ENCODE results near the gene TANC1.

Gene TANC1

DNA sequence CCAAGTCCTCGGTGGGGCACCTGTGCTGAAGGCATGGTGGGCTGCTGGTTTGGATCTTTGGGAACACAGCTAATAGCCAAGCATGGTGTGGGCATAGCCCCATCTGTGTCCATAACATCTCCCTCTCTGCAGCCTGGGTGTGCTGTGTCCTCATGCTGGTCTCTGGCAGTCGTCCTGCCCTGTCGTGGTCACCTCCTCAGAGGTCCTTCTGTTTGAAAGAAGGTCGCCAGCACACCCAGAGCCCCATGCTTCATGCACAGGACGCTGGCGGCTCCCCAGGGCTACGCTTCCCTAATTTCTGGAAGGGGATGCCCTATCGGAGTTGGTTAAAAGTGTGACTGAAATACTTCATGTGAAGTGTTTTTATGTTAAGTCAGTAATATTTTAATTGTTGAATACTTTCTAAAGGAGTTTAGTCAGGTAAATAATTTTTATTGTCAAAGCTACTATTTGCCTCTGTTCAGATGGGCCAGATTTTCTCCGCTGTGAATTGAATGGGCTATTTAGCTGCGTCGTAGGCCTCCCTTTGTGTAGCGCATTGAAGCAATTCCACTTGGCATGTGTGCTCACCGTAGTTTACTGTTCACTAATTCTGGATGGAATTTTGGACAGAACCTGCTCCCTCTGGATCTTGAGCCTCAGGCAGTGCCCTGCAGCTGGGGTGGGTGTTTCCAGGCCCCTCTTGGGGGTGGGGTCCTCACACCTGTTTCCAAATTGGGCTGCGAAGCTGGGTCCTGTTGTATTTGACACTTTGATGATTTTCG, 236.1 kb downstream of the TANC1 start:
- no peak for DNase-seq

GRCh38 chr2:159206736-159207380, 238.4 kb downstream of the TANC1 start:
- DNase-seq = no peak

GRCh38 chr2:159208438-159208837, 240.0 kb downstream of the TANC1 start:
- no peak for DNase-seq

DNA sequence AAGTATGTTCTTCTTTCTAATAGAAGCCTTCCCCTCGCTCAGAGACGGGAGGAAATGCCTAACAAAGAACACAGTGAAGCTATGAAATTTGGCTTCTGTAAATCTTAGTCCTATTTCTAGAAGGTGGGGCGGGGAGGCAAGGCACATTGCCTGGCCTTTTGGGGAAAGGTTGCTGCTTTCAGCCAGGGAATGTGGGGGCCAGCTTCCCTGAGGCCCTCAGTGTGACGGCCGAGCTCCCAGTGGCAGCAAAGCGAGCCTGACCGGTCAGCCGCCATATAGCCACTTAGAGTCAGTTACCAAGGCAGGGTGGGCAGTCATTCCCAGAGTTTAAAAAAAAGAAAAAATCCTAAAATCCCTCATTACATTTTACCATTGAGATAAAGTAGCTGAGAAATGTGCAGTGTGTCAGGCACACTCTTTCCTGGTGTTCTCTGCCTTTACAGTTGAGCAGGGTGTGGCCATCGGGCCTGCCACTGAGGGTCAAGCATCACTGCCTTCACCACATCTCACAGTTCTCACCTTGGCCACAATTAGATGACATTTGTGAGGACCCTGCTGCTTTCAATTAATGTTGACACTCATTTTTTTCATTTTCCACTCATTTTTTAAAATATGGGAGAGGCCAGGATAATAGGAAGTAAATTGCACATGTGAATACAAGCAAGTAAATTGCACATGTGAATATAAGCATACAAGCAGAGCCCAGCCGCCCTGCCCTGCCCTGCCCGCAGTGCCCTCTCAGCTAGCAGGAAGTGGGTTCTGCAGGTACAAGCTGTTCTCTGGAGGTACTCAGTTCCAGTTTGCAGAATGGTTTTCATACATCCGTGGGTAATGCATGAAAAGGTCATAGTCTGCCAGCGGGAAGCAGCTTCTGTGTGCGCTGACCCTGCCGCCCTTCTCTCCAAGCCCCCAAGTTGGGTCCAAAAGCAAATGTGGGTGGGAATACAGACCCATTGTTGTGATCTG, 241.2 kb downstream of the TANC1 start:
- DNase-seq = no peak

- DNase-seq = no peak
Measured at GRCh38 chr2:159211447-159212396, 243.3 kb downstream of the TANC1 start.

DNA sequence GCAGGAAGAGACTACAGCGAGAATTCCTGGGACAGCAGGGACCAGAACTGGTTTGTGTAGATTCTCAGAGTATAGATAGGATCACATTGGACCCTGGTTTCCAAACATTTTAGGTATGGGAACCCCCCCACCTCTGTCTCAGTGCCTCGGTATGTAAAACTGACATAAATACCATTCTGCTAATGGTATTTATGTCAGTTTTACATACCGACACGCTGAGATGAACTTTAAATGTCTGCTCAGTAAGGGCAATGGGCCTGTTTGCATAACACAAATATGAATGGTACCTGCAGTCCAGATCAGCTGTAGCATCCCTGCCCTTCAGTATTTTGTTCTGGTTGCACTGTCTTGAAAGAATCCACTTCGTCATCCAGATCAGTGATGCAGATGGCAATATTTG, 244.9 kb downstream of the TANC1 start:
- DNase-seq = no peak

DNA sequence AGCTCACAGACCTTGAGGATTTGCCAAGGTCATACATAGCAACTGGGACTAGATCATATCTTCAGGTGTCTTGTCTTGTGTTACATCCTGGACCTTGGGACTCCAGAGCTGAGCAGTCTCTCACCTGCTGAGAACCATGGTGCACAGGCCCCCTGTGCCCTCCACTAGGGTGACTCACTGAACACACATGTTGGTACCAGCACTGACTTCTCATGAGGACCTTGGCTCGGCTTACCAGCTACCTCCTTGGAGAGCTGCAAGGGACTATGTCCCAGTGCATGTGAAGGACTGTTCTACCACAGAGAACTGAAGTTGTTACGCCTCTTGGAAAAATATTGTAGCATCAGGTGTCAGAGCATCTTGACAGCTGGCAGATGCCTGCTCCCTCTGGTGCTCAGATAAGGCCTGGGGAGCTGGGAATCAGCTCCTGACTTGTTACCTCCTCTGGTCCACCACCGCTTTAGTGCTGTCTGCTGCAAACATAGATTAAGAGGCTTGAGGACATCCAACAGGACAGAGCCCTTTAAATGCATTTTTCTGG, 246.0 kb downstream of the TANC1 start:
- DNase-seq = no peak

- no peak for DNase-seq
Measured at GRCh38 chr2:159215116-159215515, 246.7 kb downstream of the TANC1 start.

GRCh38 chr2:159217676-159218075, 249.2 kb downstream of the TANC1 start:
- no peak for DNase-seq

DNA sequence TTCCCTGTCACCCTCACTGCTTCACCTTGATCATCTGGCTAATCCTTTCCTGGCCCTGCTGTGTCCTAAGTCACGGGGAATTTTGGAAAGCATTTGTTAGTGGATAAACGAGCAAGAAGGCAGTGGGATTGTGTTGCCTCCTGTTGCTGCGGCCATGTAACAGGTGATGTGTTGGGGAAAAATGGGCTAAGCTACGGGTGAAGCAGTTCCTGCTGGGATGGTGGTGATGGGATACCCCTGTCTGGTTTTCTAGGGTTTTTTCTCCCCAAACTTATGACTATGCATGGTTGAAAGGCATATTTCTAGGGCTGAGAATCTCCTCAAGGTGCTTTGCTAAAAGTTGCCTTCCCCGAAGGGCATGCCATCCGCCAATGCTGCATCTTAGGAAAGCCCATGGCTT, 249.9 kb downstream of the TANC1 start:
- DNase-seq = no peak

DNA sequence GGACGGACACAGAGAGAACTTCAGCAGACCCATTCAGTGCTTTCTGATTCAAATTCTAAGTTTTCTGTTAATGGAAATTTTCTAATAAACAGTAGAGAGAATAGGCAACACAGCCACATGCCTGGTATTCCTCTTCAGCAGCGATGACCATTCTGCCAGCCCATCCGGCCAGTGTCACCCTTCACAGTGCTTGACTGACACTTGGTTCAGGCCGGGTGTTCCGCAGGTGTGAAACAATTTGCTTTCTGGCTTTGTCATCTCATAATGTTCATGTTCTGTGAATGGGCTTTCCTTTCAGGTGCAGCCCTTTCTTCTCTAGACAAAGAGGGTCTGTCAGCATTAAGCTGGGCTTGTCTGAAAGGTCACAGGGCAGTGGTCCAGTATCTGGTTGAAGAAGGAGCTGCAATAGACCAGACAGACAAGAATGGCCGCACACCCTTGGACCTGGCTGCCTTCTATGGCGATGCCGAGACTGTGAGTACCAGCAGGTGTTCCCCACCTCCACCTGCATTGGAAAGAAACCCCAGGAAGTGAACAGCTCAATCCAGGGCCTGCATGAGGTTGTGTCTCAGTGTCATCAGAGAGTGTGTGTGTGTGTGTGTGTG, 251.1 kb downstream of the TANC1 start:
- DNase-seq = no peak

DNA sequence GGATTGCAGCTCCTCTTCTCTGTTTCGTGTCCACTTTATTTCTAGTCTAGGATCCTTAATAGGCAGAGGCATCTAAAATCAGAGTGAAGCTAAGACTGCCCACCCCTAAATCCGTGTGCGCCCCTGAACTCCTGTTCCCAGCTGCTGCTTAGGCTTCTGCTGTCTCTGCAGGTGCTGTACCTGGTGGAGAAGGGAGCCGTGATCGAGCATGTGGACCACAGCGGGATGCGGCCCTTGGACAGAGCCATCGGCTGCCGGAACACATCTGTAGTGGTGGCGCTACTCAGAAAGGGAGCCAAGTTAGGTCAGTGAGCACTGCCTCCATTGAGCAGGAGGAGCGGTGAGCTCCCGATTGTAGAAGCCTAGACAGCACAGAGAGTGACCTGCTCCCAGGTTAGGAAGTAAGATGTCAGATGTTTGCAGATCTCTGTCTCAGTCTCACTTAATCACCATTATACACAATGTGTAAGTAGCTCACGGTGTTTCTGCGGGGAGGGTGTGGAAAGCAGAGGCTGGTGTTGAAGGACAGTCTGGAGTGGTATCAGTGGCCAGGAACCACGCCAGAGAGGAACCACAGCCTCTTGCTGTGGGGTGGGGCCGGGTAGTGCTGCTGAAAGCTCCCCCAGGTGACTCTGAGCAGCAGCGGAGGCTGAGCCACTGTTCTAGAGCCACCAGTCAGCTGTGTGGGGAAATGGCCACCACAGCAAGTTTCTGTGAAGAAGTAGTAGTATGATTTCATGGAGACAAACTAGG, 255.8 kb downstream of the TANC1 start:
- no peak for DNase-seq

DNA sequence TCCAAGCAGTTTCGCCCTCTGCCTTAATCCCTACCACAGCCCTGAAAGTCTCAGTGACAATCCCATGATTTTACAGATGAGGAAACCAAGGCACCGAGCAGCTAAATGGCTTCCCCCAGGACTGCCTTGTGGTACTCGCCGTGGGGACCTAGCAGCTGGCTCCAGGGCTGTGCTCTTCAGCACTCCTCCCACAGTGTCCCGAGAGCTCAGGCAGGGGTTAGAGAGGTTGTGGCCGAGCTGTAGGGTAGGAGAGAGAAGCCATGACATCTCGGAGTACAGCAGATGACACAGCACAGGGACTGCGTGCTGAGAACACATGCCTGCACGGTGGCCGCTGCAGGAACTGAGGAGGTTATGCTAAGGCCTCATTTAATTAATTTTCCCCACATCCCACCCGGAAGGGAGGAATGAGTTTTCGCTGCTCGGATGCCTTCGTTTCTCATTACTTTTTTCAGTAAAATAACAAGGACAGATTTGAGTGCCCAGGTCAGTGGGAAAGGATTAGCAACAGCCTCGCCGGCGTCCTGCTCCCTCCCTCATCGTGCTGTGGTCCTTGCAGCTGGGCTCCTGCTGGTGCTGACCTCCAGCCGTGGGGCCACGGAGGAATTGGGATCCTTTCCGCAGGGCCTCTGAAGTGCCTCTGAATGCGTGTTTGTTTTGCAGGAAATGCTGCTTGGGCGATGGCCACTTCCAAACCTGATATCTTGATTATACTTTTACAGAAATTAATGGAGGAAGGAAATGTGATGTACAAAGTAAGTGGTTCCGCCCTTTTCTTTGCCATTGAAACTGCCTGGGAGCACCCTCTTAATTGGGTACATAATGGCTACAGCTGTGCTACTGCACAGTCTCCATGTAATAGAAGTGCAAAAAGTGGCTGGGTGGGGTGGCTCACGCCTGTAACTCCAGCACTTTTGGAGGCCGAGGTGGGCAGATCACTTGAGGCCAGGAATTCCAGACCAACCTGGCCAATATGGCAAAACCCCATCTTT, 256.9 kb downstream of the TANC1 start:
- no peak for DNase-seq

- DNase-seq = peak; percentile 9
Measured at GRCh38 chr2:159226059-159226461, 257.6 kb downstream of the TANC1 start.

DNA sequence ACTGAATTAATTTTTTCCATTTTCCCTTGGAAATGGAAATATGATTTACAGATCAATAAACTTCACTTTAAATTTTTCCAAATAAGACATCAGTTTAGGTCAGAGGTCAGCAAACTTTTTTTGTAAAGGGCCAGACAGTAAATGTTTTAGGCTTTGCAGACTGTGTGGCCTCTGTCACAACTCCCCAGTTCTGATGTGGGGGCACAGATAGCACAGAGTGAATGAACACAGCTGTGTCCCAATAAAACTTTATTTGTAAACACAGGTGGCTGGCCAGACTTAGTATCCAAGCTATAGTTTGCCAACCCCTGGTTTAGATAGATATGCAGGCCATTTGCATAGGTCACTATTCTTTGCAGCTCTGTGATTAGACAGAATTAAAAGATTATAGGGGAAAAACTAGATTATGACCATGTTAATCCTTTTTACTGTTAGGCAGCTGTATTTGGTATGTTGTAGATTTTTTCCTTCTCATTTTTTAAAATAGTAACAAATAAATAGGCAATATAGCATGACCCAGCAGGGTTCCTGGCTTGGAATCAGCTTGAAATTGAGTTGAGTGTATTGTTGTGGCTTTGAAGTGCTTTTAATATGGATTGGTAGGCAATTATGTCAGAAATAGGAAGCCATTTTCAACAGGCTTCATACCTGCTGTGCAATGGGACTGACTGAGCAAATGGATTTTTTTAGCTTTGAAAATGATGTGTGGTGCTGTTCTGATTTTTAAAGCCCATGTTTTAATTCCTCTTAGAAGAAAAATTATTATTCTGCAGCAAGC, 258.4 kb downstream of the TANC1 start:
- DNase-seq = no peak

- no peak for DNase-seq
Measured at GRCh38 chr2:159227467-159227866, 259.0 kb downstream of the TANC1 start.

- DNase-seq = no peak
Measured at GRCh38 chr2:159228081-159228581, 259.7 kb downstream of the TANC1 start.

- DNase-seq = no peak
Measured at GRCh38 chr2:159229476-159230144, 261.2 kb downstream of the TANC1 start.

All from OCI-M1 (cell line).